Natural killer cell (primary cell): Measurements from ENCODE around the gene RNASE11. TPM values are rescaled to one million over a fixed set of nuclear protein-coding genes. Genes with fewer than 3 reads are reported as not detected.
"Not testable (repeated sequence)": the region's sequence is repeated elsewhere in the genome, so short reads cannot be mapped to it uniquely, and the experiment has no call there.

ENCODE experiments used
- ATAC-seq, 3 donors: fragments of 150-1000 bp in 2 of 3; fragments of 200-7000 bp in 1 of 3; cut with Tn5 transposase; 1 replicate in 1 of 3; 2 replicates in 2 of 3; pipeline ENCODE4 v1.10.0; 2021; ENCODE audit warnings: mild to moderate bottlenecking in 2 of 3, moderate library complexity in 2 of 3
- DNase-seq, 2 donors: peaks; one replicate each; pipeline versions ENCODE4 v3.0.0 to v3.0.0-alpha.2; 2013 to 2021; ENCODE audit warnings: mixed read lengths in 1 of 2
- H3K27ac ChIP-seq: one replicate; pipeline ENCODE4 v1.5.1; 2013; ENCODE audit warnings: mild to moderate bottlenecking, low read length
- H3K27me3 ChIP-seq: one replicate; pipeline ENCODE4 v1.6.1; 2013; ENCODE audit warnings: low read length; ENCODE audit not compliant: control insufficient read depth, insufficient read depth
- H3K36me3 ChIP-seq: one replicate; pipeline ENCODE4 v1.6.1; 2013; ENCODE audit warnings: low read length; ENCODE audit not compliant: control insufficient read depth, insufficient read depth
- H3K4me1 ChIP-seq: one replicate; pipeline ENCODE4 v1.6.1; 2013; ENCODE audit warnings: low read length; ENCODE audit not compliant: control insufficient read depth, insufficient read depth
- H3K4me3 ChIP-seq: one replicate; pipeline ENCODE4 v1.5.1; 2013; ENCODE audit warnings: low read length
- H3K9me3 ChIP-seq: one replicate; pipeline ENCODE4 v1.6.1; 2013; ENCODE audit warnings: low read length; ENCODE audit not compliant: control insufficient read depth, insufficient read depth
- H3K27ac Mint-ChIP-seq, 2 donors: one replicate each; pipeline ENCODE4 v1.8.0; 2022; ENCODE audit warnings: mild to moderate bottlenecking in 2 of 2, mixed read lengths in 2 of 2, moderate library complexity in 1 of 2
- H3K27me3 Mint-ChIP-seq, 2 donors: one replicate each; pipeline ENCODE4 v1.8.0; 2022; ENCODE audit warnings: low read depth in 2 of 2, mixed read lengths in 2 of 2
- H3K36me3 Mint-ChIP-seq: one replicate; pipeline ENCODE4 v1.8.0; 2022; ENCODE audit warnings: mixed read lengths
- H3K4me1 Mint-ChIP-seq, 2 donors: one replicate each; pipeline ENCODE4 v1.8.0; 2022; ENCODE audit warnings: mixed read lengths in 2 of 2
- H3K4me3 Mint-ChIP-seq: one replicate; pipeline ENCODE4 v1.8.0; 2022; ENCODE audit warnings: mild to moderate bottlenecking, moderate library complexity, mixed read lengths
- H3K9me3 Mint-ChIP-seq, 2 donors: one replicate each; pipeline ENCODE4 v1.8.0; 2022; ENCODE audit warnings: mixed read lengths in 2 of 2
- WGBS: methylation state at CpG from one replicate; pipeline ENCODE4 v1.1.7; 2013; ENCODE audit warnings: missing lambda C conversion rate; ENCODE audit not compliant: insufficient coverage; 5-methylcytosine and 5-hydroxymethylcytosine counted together
- intact Hi-C: fragments of 100-400 bp; cut with micrococcal nuclease; formaldehyde crosslinking; loops from one replicate; pipeline ENCODE4 v1.14.2; 2022
- total RNA-seq, 4 donors: library from RNA; stranded (reverse); fragments of 120-200 nt in 1 of 4; gene quantifications; one replicate each; pipeline versions ENCODE4 v1.2.3 to v1.2.4, GENCODE V29; 2013 to 2022
- TF ChIP-seq, protein P1 (sequence below): fragments of 200-600 bp; IDR thresholded peaks from one replicate; pipeline ENCODE4 v1.8.0; 2022; ENCODE audit warnings: antibody characterized with exemption

The RNASE11 gene
- total RNA-seq, 3 donors from 2014 or later (not counting 1 experiment from before 2014, with no cell fraction given) = not detected

DNA sequence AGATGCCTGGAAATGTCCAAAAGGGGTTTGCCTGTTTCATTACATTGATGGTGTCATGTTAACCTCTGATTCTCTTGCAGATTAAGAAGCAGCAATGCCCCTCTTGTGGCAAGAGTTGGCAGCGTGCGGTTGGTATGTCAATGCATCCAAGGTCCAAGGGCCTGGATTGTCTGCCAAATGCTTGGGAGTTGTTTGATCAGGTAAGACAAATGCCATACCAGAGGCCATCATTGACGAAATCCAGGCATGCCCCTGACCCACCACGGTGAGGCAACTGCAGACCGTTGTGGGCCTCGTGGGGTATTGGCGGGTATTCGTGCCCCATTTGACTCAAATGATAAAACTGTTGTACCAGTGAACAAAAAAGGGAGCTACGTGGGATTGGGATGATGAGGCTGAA lies 14.8 kb upstream of the RNASE11 start:
- Mint-ChIP-seq H3K36me3 (no peaks in the 10 kb centered on the region), H3K4me1 (no peaks in the 10 kb centered on the region), H3K9me3 (no peaks in the 10 kb centered on the region), H3K27ac (no peak overlapping the region), H3K4me3 (no peak overlapping the region), H3K27me3 (no peaks in the 10 kb centered on the region)
- no peaks in the 10 kb centered on the region for H3K9me3 ChIP-seq
- DNase-seq = no peak
- intact Hi-C loops = no loop called here
- H3K4me3 ChIP-seq = no peak overlapping the region
- H3K36me3 ChIP-seq = no peaks in the 10 kb centered on the region
- no peak for ATAC-seq
- H3K4me1 ChIP-seq = no peaks in the 10 kb centered on the region
- TF ChIP-seq, protein P1, sequence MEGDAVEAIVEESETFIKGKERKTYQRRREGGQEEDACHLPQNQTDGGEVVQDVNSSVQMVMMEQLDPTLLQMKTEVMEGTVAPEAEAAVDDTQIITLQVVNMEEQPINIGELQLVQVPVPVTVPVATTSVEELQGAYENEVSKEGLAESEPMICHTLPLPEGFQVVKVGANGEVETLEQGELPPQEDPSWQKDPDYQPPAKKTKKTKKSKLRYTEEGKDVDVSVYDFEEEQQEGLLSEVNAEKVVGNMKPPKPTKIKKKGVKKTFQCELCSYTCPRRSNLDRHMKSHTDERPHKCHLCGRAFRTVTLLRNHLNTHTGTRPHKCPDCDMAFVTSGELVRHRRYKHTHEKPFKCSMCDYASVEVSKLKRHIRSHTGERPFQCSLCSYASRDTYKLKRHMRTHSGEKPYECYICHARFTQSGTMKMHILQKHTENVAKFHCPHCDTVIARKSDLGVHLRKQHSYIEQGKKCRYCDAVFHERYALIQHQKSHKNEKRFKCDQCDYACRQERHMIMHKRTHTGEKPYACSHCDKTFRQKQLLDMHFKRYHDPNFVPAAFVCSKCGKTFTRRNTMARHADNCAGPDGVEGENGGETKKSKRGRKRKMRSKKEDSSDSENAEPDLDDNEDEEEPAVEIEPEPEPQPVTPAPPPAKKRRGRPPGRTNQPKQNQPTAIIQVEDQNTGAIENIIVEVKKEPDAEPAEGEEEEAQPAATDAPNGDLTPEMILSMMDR = no peak
- 88% methylated on average over 9 of the region's 9 CpGs for WGBS
- H3K27me3 ChIP-seq = no peaks in the 10 kb centered on the region
- no peak overlapping the region for H3K27ac ChIP-seq

DNA sequence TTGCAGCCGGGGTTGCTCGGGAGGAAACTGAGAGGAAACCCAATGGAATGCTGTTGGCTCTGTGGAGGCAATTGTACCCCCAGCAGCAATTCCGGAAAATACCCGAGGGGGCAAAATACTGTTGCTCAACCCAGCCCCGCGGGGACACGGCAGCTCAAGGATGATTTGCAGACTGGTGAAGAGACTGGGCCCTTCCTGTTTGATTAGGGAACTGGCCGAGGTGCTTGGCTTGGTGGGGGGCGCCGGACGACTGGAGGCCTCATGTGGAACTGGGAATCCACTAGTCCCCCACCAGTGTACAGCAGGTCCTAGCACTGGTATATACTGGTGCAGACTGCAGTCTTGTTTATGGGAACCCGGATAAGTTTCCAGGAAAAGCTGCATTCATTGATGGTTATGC lies 13.7 kb upstream of the RNASE11 start:
- Mint-ChIP-seq H3K27me3 (no peaks in the 10 kb centered on the region), H3K4me1 (no peaks in the 10 kb centered on the region), H3K36me3 (no peaks in the 10 kb centered on the region), H3K4me3 (no peak overlapping the region), H3K9me3 (no peaks in the 10 kb centered on the region), H3K27ac (no peak overlapping the region)
- intact Hi-C loops = no loop called here
- ATAC-seq = no peak
- H3K27me3 ChIP-seq = no peaks in the 10 kb centered on the region
- no peak overlapping the region for H3K27ac ChIP-seq
- H3K9me3 ChIP-seq = no peaks in the 10 kb centered on the region
- no peak overlapping the region for H3K4me3 ChIP-seq
- WGBS = 88% methylated on average over 12 of the region's 12 CpGs
- TF ChIP-seq, protein P1 = no peak
- H3K36me3 ChIP-seq = no peaks in the 10 kb centered on the region
- no peaks in the 10 kb centered on the region for H3K4me1 ChIP-seq
- no peak for DNase-seq

DNA sequence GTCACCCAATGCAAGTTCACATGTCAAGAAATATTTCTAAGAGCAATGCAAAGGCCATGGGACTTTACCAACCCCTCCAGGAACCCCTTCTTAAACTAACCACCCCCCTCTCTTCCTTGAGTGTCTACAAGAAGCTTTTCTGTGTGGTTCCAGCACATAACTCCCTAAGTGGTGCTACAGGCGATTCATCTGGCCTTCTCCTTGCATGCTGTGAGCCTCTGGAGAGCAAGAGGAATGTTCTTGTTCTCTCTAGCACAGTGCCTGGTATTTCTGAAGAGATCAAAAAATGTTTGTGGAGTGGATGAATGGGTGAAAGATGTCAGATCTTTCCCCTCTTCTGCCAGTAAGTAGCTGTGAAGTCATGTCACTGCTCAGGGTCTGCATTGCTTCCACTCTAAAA lies 9.3 kb upstream of the RNASE11 start:
- no peaks in the 10 kb centered on the region for H3K4me1 Mint-ChIP-seq
- TF ChIP-seq, protein P1 = no peak
- Histone ChIP-seq H3K27ac (no peak overlapping the region), H3K4me1 (no peaks in the 10 kb centered on the region), H3K9me3 (no peaks in the 10 kb centered on the region), H3K36me3 (no peaks in the 10 kb centered on the region), H3K4me3 (no peak overlapping the region), H3K27me3 (no peaks in the 10 kb centered on the region)
- peaks cover 3 to 7% of the 10 kb centered on the region in 2 donors for H3K27me3 Mint-ChIP-seq
- intact Hi-C loops = no loop called here
- DNase-seq (no peak), ATAC-seq (no peak)
- no peaks in the 10 kb centered on the region for H3K9me3 Mint-ChIP-seq
- no peaks in the 10 kb centered on the region for H3K36me3 Mint-ChIP-seq
- H3K27ac Mint-ChIP-seq = no peak overlapping the region
- WGBS = 75% methylated on average over 1 of the region's 1 CpG
- H3K4me3 Mint-ChIP-seq = no peak overlapping the region

DNA sequence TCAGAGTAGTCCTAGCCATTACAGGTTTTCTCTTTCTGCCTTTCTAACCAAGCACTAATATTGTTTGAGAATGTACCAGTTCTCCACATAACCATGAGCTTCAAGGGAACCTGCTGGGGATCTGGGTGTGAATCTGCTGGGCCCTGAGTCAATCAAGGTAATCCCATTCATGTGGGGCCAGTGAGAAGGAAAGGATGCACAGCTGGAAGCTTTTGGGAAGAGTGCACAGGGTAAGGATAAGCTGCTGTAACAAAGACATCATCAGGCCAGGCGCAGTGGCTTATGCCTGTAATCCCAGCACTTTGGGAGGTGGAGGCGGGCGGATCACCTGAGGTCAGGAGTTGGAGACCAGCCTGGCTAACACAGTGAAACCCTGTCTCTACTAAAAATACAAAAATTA lies 7.9 kb upstream of the RNASE11 start:
- ATAC-seq, H3K27ac Mint-ChIP-seq, DNase-seq, intact Hi-C loops, H3K27me3 ChIP-seq, H3K9me3 Mint-ChIP-seq, H3K27ac ChIP-seq, H3K4me1 Mint-ChIP-seq, H3K36me3 ChIP-seq, H3K4me3 Mint-ChIP-seq, H3K36me3 Mint-ChIP-seq, H3K9me3 ChIP-seq, H3K4me1 ChIP-seq, H3K4me3 ChIP-seq: not testable (repeated sequence)
- 96% methylated on average over 3 of the region's 3 CpGs for WGBS
- H3K27me3 Mint-ChIP-seq = peaks cover 11 to 21% of the 10 kb centered on the region in 2 donors
